Stimulated activated CD8-positive, alpha-beta memory T cell treated with anti-CD3 and anti-CD28 coated beads, Interleukin-7, amount 100 ng/mL, for 1 hour (primary cell): ENCODE data around the gene RABIF.
"Not testable (repeated sequence)": the region's sequence is repeated elsewhere in the genome, so short reads cannot be mapped to it uniquely, and the experiment has no call there.

Experiments used
- DNase-seq, 2 donors: peaks; one replicate each; pipeline ENCODE4 v3.0.0-alpha.2; 2020; ENCODE audit warnings: low read depth in 2 of 2

The RABIF gene

DNA sequence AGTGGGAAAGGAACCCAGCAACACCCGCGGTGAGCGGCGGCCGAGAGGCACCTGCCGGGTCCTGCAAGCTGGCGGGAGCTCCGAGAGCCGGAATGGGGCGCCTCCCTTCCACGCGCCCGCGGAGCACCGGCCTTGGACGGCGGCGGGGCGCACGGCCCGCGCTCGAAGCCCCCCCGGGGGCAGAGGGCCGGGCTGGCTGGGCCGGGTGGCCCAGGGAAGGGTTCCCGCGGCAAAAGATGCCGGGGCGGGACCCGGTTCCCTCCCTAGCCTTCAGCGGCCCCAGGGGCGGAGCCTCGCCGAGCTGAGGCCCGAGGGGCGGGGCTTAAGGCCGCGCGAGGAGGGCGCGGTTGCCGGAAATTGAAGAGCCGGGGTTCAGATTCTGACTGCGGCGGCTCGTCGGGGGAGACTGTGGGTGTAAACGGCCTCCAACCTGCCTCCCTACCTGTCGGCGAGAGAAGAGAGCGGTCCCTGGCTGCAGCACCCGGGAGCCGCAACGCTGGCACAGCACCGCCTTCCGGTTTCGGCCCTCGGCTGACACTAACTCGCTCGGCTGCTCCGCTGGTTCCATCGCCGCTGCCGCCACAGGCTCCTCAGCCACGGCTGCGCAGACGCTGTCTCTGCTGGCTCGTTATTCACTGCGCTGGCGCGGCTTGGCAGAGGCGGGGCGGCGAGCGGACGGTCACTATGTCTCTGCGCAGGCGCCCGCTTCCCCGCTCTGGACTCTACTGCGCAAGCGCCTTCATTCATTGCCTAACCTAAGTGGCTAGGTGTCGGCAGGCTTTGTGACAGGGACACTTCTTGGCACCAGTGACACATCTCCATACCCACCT is at the start of gene RABIF:
Gene RABIF, minus strand, starts transcription at position 619 of the 830 bp plus-strand sequence. Its CDS starts 51 bp downstream, at position 568.
- peak; percentile 93 to 94 for DNase-seq

DNA sequence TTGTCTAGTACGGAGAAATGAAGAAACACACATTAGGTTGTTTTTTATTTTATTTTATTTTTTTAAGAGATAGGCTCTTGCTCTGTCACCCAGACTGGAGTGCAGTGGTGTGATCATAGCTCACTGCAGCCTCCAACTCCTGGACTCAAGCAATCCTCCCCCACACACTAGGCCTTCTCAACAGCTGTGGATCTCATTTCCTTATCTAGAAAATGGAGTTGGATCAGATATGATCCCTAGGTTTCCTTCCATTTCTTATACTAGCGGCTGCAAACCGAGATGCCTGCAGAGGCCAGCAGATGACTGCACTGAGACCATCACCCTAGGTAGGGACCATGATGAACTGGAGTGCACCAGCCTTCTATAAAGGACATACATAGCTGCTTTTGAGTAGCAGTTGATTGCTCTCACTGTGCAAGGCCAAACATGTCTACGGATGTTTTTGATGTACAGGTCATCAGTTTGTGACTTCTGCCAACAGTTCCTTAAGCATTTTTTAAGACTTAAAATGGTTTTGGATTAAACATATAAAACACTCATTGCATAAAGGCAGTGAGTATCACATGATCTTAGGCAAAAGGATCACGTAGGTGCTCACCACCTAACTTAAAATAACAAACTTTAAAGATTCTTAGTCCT is 49.5 kb upstream of the RABIF start:
- DNase-seq: no peak

DNA sequence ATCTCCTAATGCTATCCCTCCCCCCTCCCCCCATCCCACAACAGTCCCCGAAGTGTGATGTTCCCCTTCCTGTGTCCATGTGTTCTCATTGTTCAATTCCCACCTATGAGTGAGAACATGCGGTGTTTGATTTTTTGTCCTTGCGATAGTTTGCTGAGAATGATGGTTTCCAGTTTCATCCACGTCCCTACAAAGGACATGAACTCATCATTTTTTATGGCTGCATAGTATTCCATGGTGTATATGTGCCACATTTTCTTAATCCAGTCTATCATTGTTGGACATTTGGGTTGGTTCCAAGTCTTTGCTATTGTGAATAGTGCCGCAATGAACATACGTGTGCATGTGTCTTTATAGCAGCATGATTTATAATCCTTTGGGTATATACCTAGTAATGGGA is 47.5 kb upstream of the RABIF start:
- DNase-seq: not testable (repeated sequence)

DNA sequence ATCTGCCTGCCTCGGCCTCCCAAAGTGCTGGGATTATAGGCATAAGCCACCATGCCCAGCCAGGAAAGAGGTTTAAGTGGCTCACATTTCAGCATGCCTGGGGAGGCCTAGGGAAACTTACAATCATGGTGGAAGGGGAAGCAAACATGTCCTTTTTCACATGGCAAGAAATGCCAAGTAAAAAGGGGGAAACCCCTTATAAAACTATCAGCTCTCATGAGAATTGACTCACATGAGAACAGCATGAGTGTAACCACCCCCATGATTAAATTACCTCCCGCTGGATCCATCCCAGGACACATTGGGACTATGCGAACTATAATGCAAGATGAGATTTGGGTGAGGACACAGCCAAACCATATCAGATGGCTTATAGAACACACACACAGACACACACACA is 46.9 kb upstream of the RABIF start:
- DNase-seq: no peak

DNA sequence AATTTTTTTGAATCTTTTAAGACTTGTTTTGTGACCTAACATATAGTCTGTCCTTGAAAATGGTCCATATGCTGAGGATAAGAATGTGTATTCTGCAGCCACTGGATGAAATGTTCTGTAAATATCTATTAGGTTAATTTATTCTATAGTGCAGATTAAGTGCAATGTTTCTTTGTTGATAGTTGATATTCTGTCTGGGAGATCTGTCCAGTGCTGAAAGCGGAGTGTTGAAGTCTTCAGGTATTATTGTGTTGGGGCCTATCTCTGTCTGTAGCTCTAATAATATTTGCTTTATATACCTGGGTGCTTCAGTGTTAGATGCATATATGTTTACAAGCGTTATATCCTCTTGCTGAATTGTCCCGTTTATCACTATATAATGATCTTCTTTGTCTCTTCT is 45.8 kb upstream of the RABIF start:
- no peak for DNase-seq

DNA sequence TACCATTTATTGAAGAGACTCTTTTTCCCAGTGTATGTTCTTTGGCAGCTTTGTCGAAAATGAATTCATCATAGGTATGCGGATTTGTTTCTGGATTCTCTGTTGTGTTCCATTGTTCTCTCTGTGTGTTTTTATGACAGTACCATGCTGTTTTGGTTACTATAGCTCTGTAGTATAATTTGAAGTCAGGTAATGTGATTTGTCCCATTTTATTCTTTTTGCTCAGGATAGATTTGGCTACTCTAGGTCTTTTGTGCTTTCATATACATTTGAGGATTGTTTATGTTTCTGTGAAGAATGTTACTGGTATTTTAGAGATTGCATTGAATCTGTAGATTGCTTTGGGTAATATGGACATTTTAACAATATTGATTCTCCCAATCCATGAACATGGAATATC is 43.5 kb upstream of the RABIF start:
- DNase-seq: no peak

DNA sequence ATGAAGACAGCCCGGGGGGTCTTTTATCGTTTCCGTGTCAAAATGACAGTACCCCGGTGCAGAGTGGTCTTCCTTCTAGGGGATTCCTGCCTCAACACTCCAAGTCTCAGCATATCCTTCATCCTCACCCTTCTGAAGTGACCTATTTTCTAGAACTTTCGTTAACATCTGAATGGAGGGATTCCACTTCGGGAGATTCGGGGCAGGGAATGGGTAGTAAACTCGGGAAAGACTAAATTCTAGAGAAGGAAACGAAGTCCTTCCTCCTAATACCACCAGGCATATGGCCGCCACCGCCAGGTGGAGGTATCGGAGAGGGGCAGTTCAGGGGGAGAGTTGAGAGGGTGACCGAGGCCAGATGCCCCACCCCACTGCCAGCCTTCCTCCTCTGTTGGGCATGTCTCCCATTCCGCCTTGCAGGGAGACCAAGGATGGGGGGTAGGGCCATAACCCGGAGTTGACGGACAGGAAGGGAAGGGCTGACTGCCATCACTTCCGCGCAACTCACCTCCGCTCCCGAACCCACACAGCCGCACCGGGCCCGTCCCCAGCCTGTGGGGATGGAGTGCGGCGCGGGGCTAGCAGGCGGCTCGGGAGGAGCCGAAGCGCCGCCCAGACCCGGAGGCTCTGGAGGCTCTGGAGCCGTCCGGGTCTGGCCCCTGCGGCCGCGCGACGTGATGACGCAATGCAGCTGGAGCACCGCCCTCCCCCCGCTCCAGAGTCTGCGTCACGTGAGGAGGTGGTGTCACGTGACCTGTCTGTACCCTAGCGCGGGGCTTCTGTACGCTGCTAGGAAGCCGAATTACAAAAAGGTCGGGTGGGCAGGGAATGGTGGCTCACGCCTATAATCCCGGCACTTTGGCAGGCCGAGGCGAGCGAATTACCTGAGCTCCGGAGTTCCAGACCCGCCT is 37.9 kb upstream of the RABIF start, which contains the start of gene KLHL12:
Gene KLHL12, minus strand, starts transcription at position 654 of the 911 bp plus-strand sequence. CDS start 2,072 bp downstream, outside the sequence.
- DNase-seq: peak; percentile 90 to 91

DNA sequence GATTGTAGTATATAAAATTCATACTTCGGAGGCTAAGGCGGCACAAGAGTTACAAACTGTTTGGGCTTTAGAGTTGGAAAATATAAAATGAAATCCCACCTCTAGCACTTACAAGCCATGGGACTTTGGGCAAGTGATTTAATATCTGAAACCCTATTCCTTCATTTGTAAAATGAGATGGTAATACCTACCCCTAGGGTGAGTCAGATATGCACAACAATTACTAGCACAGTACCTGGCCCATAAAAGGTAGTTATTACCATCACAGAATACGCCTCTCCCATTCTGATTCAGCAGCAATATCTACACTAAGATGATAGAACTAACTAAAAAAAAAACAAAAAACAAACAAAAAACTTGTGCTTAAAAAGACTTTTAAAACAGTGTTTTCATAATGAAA is 34.6 kb upstream of the RABIF start:
- DNase-seq: no peak

DNA sequence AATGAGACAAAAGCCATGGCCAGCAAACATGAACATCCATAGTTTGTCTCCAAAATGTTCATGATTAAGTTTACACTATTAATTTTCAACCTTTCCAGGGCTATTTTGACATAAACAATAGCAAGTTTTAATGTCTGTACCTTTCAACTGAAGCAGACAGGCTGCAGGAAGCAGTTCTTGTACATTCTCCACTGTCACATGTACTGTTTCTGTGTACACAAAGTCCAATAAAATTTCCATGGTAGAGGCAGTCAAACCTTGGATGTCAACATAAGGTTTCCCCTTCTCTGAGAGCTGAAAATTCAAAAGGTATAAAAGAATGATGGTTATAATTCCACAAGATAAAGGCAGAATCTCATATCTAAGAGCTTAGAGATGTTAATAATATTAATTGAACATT is 30.7 kb upstream of the RABIF start:
- no peak for DNase-seq

DNA sequence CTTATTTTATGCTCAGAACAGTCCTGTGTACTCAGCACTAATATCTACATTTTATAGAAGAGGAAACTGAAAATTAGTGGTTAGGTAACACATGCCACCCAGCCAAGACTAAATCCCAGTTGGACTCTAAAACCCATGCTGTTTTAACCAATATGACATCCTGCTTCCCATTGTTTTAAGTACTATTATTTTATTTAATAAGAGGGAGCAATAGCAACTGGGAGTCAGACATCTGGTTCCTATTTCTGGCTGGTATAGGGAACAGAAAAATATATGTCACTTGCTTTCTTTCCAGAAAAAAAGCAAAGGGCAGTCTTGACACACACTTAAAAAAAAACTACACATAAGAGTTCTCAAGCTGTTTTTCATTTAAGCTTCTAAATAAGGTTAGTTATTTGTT is 26.2 kb upstream of the RABIF start:
- DNase-seq: no peak

DNA sequence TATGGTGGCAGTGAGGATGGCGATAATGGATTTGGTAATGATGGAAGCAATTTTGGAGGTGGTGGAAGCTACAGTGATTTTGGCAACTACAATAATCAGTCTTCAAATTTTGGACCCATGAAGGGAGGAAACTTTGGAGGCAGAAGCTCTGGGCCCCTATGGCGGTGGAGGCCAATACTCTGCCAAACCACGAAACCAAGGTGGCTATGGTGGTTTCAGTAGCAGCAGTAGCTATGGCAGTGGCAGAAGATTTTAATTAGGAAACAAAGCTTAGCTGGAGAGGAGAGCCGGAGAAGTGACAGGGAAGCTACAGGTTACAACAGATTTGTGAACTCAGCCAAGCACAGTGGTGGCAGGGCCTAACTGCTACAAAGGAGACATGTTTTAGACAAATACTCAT is 23.5 kb upstream of the RABIF start:
- DNase-seq: not testable (repeated sequence)

DNA sequence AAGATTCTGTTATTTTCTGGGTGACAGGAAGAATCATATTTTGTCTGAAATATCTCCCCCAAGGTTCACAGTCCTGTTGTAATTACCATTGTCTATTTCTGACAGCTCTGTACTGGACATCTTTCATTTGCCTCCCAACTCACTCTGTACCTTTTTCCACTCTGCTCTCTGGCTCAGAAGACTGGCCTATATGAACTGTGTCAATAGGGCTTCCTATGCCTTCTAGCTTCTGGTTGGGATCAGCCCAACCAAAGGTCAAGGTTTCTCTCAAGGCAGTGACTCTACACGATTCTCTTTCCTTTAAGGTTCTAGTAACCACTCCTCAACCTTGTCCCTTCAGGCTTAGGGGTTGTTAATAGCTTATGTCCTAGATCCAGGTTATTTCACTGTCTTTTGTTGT is 20.5 kb upstream of the RABIF start:
- no peak for DNase-seq

DNA sequence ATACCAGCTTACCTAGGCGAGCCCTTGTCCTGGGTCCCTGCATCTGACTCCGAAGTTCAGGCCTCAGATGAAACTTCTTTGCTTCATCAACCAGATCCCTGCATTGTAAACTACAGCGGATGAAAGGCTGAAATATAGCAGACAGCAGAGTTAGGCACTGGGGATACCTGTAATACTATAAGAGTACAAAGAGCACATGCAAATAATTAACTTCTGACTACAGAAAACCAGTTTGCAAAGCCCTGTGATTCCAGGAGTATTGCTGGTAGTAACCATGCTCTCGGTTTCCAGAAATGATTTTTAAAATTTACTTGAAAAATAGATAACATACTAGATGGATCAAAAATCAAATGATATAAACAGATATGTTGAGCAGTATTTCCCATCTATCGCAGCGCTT is 20.0 kb upstream of the RABIF start:
- no peak for DNase-seq

DNA sequence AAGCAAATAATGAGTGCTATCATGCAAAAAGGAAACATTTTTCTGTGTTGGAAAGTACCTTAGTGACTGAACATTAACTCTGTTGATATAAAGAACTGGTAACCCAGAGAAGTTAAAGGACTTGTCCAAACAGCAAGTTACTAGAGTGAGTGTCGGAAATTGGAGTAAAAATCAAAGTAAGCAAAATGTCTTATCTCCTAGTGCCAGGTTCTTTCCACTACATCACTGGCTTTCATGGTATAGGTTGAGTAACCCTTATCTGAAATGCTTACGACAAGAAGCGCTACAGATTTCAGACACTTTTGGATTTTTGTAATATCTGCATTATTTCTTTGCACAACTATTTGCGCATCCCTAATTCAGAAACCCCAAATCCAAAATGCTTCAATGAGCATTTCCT is 16.4 kb upstream of the RABIF start:
- no peak for DNase-seq

DNA sequence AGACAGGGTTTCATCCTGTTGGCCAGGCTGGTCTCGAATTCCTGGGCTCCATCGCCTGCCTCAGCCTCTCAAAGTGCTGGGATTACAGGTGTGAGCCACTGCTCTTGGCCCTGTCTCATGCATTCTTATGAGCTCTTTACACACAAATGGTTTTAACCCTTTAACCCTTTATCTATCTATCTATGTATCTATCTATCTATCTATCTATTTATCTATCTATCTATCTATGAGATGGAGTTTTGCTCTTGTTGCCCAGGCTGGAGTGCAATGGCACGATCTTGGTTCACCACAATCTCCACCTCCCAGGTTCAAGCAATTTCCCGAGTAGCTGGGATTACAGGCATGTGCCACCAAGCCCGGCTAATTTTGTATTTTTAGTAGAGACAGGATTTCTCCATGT is 14.9 kb upstream of the RABIF start:
- not testable (repeated sequence) for DNase-seq

DNA sequence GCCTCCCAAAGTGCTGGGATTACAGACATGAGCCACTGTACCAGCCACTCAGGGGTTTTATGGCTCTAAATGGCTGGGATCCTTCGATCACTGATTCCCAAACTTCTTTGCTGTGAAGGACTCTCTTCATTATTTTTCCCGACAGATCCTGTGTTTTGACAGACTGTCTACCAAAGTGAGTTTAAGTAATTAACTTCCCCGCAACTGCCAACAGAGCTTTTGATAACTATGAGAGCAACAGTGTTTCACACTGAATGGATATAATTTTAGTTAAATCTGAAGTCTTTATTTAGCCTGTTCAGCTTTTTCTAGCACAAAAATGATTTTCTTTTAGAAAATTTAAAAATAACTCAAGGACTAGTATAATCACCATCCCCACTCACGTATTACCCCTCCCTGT is 12.6 kb upstream of the RABIF start:
- no peak for DNase-seq

DNA sequence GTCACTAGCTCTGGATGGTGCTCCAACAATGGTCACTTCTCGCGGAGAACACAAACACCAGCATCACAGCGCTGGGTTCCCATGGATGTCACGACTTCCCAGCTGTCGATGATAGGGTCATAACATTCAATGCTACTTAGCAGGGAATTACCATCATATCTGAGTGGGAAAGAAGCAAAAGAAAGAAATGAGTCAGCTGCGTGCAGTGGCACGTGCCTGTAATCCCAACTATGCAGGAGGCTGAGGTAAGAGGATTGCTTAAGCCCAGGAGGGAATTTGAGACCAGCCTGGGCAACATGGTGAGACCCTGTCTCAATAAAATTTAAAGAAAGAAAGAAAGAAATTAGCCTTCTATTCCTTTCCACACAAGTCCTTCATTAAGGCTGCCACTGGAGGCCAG is 3.6 kb upstream of the RABIF start:
- DNase-seq: no peak

DNA sequence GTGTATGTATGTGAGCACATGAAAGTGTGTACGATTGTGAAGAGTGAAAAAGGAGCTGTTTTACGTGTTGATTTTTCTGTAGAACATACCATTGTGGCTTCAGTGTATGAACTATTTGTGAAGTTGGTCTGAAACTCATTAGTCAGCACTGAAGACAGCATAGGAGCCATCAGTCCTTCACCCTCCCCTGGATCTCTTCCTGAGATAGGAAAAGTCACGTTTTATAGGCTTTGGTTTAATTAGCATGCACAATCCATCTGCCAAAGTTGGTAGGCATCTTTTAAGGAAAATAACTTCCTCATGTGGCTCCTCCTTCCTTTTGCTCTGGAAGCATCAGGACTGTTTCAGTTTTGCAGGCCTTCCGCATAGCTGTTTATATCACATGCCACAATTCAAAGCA is 1.4 kb upstream of the RABIF start:
- no peak for DNase-seq

DNA sequence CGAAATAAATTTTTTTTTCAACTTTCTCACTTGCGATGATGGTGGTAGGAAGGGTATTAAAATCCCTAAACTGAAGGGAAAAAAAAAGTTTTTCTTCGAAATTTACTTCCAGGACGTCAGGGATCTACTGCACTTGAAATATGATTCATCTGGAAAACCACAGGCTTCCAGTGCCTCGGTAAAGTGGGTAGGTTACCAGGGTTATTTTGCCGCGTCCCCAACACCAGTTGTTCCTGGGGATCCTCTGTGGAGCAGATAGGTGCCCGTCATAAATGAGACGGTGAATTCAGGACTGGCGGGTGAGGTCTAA is 773 bp downstream of the RABIF start:
- no peak for DNase-seq

DNA sequence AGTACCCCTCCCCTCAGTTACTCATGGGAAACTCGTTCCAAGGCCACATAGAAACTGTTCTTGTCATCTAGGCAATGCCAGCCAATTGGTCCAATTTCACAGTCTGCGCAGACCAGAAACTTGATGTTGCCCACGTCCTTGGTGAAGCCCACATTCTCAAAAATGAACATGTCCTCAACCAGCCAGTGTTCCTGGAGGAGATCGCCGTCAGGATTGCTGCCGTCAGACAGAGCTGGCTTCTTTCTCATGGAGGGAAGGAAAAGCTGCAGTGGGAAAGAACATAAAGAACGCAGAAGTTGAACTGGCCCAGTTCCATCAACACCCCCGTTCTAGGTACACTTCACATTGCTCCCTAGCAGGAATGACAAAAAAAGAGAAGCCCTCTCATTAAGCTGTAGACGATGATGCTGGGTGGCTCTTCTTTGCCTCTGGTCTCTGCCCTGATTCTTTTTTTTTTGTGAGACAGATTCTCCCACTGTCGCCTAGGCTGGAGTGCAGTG is 7.9 kb downstream of the RABIF start:
- no peak for DNase-seq

DNA sequence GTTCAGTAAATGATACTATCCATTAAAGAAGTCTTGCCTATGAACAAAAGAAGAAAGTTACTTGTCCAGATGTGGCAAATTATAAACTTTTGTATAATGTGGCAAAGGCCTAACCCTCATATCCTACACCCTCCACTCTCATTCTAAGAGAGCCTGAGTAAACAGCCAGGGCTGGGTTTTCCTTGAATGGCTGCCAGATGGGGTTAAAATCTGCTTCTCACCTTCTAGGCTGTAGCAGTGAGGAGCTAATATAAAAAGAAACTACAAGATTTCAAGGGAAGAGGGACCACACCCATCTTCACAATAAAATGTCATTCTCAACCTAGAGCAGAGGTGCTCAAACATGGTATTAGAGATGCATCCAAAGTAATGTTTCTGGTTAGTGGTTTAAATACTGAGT is 8.9 kb downstream of the RABIF start:
- DNase-seq: no peak

DNA sequence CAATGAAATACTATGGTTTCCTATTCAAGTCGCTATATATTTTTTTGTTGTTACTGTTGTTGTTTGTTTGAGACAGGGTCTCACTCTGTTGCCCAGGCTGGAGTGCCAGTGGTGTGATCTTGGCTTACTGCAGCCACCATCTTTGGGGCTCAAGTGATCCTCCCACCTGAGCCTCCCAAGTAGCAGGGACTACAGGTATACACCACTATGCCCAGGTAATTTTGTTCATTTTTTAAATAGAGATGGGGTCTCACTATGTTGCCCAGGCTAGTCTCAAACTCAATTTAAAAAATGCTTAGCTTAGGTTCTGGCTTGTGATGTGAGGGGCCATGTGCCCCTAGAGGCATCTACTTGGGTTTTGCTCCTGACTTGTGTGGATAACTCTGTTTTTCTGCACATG is 9.8 kb downstream of the RABIF start:
- no peak for DNase-seq
